ENCODE results near the gene RASA1. TPM values are rescaled to one million over a fixed set of nuclear protein-coding genes. Genes with fewer than 3 reads are reported as not detected.
"Not testable (repeated sequence)": the region's sequence is repeated elsewhere in the genome, so short reads cannot be mapped to it uniquely, and the experiment has no call there.

RASA1 gene
- total RNA-seq, 1 donor from 2014 or later = 18.0 TPM

- no peak overlapping the region for H3K4me3 ChIP-seq
Measured at GRCh38 chr5:87303324-87303723, 35.6 kb downstream of the RASA1 start.

DNA sequence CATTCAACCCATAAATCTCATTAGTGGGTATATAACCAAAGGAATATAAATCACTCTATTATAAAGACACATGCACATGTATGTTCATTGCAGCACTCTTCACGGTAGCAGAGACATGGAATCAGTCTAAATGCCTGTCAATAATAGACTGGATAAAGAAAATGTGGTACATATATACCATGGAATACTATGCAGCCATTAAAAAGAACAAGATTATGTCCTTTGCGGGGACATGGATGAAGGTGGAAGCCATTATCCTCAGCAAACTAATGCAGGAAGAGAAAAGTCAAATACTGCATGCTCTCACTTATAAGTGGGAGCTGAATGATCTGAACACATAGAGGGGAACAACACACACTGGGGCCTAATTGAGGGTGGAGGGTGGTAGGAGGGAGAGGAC, 38.4 kb downstream of the RASA1 start:
- H3K9me3 ChIP-seq (replicated peaks); intact Hi-C loops (cut with micrococcal nuclease); H3K4me1 ChIP-seq; H3K4me3 ChIP-seq; DNase-seq; H3K27me3 ChIP-seq (ENCODE audit: low read depth); H3K27ac ChIP-seq (replicated peaks): not testable (repeated sequence)
- peaks cover 23% of the 10 kb centered on the region for H3K36me3 ChIP-seq

More at GRCh38 chr5:87303324-87303723, 35.6 kb downstream of the RASA1 start:
- Histone ChIP-seq H3K27me3 (ENCODE audit: low read depth) (no peaks in the 10 kb centered on the region), H3K4me1 (peaks cover 17% of the 10 kb centered on the region), H3K36me3 (peaks cover 23% of the 10 kb centered on the region), H3K9me3 (replicated peaks) (no peaks in the 10 kb centered on the region), H3K27ac (replicated peaks) (no peak overlapping the region)
- intact Hi-C loops (cut with micrococcal nuclease) = no loop called here
- TF ChIP-seq, protein P1, sequence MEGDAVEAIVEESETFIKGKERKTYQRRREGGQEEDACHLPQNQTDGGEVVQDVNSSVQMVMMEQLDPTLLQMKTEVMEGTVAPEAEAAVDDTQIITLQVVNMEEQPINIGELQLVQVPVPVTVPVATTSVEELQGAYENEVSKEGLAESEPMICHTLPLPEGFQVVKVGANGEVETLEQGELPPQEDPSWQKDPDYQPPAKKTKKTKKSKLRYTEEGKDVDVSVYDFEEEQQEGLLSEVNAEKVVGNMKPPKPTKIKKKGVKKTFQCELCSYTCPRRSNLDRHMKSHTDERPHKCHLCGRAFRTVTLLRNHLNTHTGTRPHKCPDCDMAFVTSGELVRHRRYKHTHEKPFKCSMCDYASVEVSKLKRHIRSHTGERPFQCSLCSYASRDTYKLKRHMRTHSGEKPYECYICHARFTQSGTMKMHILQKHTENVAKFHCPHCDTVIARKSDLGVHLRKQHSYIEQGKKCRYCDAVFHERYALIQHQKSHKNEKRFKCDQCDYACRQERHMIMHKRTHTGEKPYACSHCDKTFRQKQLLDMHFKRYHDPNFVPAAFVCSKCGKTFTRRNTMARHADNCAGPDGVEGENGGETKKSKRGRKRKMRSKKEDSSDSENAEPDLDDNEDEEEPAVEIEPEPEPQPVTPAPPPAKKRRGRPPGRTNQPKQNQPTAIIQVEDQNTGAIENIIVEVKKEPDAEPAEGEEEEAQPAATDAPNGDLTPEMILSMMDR (IDR thresholded peaks at IDR 0.05; ENCODE audit: borderline replicate concordance) = no peak
- no peak for DNase-seq

GRCh38 chr5:87307796-87308423, 40.2 kb downstream of the RASA1 start:
- intact Hi-C loops (cut with micrococcal nuclease) = no loop called here
- TF ChIP-seq, protein P1 (IDR thresholded peaks at IDR 0.05; ENCODE audit: borderline replicate concordance) = no peak
- H3K27me3 ChIP-seq (ENCODE audit: low read depth) = no peaks in the 10 kb centered on the region
- H3K4me3 ChIP-seq = no peak overlapping the region
- peaks cover 17% of the 10 kb centered on the region for H3K4me1 ChIP-seq
- peaks cover 23% of the 10 kb centered on the region for H3K36me3 ChIP-seq
- no peaks in the 10 kb centered on the region for H3K9me3 ChIP-seq (replicated peaks)
- H3K27ac ChIP-seq (replicated peaks) = no peak overlapping the region
- DNase-seq = no peak

DNA sequence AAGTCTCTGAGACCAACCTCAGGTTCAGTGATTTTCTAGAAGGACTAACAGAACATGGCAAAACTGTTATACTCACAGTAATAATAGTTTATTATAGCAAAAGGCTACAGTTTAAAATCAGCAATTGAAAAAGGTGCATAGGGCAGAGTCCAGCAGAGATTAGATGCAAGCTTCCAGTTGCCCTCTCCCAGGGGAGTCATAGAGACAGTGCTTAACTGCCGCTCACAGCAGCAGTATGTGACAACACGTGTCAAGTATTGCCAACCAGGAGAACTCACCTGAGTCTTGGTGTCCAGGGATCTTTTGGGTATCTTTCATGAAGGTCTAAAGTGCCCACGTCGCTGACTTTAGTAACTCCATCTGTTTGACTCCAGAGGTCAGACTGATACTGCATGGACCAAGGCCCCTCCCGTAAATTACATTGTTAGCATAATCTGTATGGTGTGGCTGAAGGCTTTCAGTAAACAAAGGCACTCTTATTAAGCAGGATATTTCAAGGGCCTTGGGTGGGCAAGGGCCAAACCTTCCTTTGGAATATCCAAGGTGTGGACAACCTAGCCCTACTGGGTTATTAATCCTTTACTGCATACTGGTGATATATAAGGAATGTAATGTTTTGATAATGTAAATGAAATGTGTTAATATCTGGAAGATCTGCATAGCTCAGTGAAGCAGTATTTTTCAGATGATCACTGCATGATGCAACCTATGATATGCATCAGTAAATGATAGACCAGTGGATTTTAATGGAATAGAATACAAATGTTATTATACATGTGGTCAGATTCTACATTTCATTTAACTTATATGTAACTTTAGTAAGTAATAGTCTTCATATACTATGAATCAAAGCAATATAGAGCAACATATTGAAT, 44.0 kb downstream of the RASA1 start:
- peaks cover 20% of the 10 kb centered on the region for H3K4me1 ChIP-seq
- TF ChIP-seq, protein P1 (IDR thresholded peaks at IDR 0.05; ENCODE audit: borderline replicate concordance) = no peak
- intact Hi-C loops (cut with micrococcal nuclease) = no loop called here

GRCh38 chr5:87313216-87313615, 45.5 kb downstream of the RASA1 start:
- Histone ChIP-seq H3K4me1 (peaks cover 20% of the 10 kb centered on the region), H3K27me3 (ENCODE audit: low read depth) (no peaks in the 10 kb centered on the region), H3K36me3 (no peaks in the 10 kb centered on the region), H3K9me3 (replicated peaks) (no peaks in the 10 kb centered on the region), H3K27ac (replicated peaks) (no peak overlapping the region), H3K4me3 (no peak overlapping the region)
- no peak for DNase-seq
- TF ChIP-seq, protein P1 (IDR thresholded peaks at IDR 0.05; ENCODE audit: borderline replicate concordance) = no peak
- intact Hi-C loops (cut with micrococcal nuclease) = no loop called here

More for the DNA sequence above, 44.0 kb downstream of the RASA1 start:
- Histone ChIP-seq H3K9me3 (replicated peaks) (no peaks in the 10 kb centered on the region), H3K36me3 (no peaks in the 10 kb centered on the region), H3K27ac (replicated peaks) (no peak overlapping the region), H3K4me3 (no peak overlapping the region), H3K27me3 (ENCODE audit: low read depth) (no peaks in the 10 kb centered on the region)
- DNase-seq = no peak

GRCh38 chr5:87319469-87319868, 51.8 kb downstream of the RASA1 start:
- Histone ChIP-seq H3K27me3 (ENCODE audit: low read depth) (no peaks in the 10 kb centered on the region), H3K4me3 (no peak overlapping the region), H3K4me1 (peaks cover 11% of the 10 kb centered on the region), H3K27ac (replicated peaks) (no peak overlapping the region), H3K9me3 (replicated peaks) (no peaks in the 10 kb centered on the region), H3K36me3 (no peaks in the 10 kb centered on the region)
- no peak for DNase-seq
- TF ChIP-seq, protein P1 (IDR thresholded peaks at IDR 0.05; ENCODE audit: borderline replicate concordance) = no peak
- intact Hi-C loops (cut with micrococcal nuclease) = no loop called here

Measured in left ventricle myocardium inferior (tissue), 1 donor.